Measurements from ENCODE around the gene NOL4L.

The NOL4L gene

DNA sequence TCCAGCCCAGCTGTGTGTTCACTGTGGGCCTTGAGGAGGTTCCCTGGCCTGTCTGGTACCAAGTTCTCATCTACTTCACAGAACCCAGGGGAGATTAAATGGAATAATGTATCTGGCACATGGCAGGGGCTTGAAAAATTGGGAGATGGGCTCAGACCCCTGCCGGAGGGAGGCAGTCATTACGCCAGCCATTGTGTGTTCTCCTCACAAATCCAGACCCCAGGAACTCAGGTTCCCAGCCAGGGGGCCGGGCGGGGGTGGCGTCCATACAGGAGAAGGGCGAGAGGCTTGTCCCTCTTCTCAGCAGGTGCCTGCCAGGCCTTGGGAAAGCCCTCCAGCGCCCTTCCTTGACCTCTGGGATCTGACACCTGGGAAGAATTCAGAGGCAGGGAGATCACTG lies 8.1 kb downstream of the NOL4L start:
- peak; percentile 65 for DNase-seq (ENCODE audit: low spot score)

DNA sequence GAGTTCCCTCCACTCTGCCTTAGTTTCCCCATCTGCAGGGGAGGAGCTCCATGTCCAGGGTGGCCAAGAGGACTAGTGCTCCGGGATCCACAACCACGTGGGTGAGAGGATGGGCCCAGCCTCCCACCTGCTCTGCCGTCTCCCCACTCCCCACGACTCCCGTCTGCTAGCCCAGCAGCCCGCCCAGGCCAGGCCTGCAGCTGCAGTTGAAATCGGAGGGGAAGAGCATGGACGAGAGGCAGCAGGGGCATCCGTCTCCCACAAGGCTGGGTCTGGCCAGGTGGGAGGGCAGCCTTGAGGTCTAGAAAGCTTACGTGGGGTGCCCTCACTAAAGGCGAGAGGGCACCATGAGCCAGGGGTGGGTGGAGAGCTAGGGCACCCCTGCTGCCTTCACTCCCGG lies 8.6 kb downstream of the NOL4L start:
- DNase-seq (ENCODE audit: low spot score): no peak

DNA sequence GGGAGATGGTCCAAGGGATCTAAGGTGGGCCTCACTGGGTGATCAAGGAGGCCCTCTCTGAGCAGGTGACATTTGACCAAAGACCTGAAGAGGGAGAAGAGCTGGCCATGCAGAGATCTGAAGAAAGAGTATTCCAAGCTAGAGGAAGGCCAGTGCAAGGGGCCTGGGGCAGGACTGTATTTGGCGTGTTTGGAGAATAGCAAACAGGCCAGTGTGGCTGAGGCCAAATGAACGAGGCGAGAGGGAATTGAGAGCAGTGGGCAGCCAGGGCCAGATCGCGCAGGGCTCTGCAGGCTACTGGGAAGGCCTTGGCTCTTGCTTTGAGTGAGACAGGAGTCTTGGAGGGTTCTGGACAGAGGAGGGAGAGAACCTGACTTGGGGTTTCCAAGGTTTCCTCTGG lies 9.3 kb downstream of the NOL4L start:
- DNase-seq (ENCODE audit: low spot score): no peak

DNA sequence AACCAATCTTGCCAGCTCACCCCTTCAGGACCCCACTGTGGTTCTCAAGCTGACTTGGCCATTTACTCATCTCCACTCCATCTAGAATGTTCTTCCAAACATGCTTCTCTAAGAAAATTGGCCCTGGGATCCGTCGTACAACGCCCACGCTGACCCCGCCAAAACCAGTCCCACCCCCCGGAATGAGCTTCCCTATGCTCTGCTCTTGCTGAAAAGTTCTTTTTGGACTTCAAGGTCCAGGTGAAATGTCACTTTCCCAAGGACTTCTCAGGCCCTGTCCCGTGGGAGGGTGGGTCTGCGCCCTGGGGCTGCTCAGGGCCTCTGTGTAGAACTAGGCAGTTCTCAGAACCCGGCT lies 9.9 kb downstream of the NOL4L start:
- DNase-seq (ENCODE audit: low spot score): no peak

DNA sequence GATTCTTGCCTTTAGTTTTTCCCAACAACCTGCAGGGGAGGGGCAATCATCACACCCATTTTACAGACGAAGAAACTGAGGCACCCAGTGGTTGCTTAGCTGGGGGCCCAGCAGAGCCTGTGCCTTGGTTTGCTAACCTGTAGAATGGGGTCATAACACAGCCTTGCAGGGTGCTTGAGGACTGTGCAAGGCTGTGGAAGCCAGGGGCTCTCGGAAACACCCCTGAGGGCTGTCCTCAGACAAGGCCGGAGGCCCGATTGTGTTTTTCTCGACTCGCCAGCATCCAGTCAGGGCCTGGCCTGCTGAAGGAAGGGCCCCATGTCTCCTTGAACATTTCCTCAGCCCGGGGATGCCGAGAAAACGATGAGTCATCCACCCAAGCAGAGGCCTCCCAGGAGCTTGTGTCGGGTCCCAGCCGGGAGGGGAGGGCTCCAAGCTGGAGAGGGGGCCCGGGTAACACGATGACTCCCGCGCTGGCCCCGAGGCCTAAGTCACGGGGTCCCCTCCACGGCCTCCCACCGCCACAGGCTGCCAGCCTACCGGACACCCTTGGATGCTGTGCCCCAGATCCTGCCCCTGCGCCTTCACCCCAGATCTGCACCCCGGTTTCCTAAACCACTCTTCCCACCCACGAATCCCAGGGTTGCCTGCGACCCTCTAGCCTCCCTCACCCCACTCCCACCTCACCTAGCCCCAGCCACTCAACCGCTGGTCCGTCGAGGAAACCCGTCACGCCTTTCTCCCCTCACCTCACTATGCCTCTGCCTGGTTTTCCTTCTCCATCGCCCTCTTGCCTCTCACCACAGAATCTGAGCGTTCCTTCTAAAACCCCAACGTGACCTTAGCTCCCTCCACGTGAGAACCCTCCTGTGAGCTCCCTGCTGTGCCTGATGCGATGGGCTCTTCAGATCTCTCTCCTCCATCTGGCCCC lies 10.6 kb downstream of the NOL4L start:
- peak; percentile 41 for DNase-seq (ENCODE audit: low spot score)

DNA sequence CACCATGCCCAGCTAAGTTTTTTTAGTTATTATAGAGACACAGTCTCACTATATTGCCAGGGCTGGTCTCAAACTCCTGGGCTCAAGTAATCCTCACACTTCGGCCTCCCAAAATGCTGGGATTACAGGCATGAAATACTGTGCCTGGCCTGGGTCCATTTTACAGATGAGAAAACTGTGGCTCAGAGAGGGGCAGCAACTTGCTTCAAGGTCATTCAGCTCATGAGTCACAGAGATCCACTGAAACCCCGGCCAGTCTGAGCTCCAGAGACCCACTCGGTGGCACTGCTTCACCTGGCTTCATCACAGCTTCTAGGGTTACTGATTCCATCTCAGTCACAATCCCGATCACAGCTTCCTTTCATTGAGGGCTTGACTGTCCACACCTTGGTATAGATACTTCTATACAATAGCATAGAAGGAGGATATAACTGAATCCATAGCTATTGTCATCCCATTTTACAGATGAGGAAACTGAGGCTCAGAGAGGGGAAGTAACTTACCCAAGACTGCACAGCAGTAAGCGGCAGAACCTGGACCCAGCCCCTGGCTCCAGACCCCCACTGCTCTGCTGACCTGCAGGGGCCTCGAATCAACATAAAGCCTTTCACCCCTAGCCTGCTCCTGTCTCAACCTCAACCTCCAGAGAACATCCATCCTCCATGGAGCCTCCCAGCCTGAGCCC lies 11.8 kb downstream of the NOL4L start:
- no peak for DNase-seq (ENCODE audit: low spot score)

DNA sequence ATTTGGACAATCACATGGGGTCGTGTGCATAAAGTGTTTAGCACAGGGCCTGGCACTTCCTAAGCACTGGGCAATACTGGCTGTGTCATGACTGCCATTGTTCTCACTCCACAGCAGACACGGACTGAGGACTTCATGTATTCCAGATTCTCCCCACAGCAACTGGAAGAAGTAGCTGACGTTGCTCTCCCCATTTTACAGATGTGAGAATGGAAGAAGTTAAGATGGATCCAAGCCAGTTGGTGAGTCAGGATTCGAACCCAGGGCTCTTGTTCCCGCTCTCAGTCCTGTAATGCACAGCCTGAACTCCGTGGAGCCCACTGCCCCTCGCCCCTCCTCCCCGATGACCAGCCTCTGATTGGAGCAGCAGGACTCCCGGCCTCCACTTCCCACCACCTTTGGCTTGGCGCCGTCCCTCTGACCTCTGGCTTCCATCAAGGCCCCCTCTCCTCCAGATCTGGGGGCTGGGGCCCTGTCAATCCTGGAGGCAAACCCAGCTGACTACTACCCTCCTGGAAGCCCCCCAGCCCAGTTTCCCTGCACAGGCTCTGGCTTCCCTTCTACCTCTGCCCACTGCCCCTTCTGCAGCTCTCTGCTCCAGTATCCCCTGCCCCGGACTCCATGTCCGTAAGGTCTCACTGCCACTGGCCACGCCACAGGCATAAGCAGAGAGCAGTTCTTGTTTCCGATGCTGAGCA lies 12.7 kb downstream of the NOL4L start:
- no peak for DNase-seq (ENCODE audit: low spot score)

DNA sequence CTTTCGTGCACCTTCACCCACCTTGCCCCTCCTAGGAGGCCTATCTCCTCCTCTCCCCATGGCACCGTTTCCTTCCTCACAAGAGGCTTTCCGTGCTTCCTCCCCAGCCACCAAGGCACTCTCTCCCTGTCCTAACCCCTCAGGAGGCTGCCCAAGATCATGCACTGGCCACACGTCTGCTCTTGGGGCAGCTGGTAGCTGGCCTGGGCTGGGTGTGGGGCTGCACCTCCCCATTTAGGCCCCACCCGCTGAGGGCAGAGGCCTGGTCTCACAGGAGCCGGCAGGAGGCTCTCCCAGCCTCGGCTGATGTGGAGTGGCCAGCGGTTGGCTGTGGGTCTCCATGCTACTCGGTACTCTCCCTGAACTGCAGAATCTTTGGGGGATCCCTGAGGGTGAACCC lies 13.6 kb downstream of the NOL4L start:
- no peak for DNase-seq (ENCODE audit: low spot score)

DNA sequence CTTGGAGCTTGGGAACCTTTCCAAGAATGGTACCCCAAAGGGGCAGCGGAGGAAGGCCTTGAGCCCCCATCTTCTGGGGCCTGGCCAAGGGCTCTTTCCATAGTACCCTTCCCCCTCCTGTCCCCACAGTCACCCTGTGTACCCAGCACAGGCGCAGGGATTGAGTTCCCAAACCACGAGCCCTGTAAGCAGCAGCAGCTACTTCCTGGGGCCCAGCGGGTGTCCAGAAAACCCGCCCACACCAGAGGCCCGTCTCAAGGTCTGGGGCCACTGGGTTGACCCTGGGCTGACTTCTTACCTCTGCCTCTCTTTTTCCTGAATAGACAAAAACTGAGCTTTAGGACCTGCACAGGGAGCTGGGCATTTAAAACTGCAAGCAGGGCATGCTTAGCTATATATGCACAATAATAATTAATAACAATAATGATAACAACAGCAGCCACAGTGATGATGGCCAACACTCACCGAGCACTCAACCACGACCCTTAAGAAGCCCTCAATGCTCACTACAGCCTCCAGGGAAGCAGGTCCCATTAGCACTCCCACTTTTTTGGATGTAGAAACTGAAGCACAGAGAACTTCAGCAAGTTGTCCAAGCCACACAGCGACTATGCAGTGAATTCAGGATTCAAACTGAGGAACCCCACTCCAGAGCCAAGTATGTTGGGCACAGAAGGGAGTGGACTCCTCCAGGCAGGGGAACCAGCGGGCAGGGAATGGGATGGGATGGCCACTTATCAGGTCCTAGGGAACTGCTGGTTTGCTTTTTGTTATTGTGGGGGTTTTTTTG lies 14.5 kb downstream of the NOL4L start:
- DNase-seq (ENCODE audit: low spot score): no peak

DNA sequence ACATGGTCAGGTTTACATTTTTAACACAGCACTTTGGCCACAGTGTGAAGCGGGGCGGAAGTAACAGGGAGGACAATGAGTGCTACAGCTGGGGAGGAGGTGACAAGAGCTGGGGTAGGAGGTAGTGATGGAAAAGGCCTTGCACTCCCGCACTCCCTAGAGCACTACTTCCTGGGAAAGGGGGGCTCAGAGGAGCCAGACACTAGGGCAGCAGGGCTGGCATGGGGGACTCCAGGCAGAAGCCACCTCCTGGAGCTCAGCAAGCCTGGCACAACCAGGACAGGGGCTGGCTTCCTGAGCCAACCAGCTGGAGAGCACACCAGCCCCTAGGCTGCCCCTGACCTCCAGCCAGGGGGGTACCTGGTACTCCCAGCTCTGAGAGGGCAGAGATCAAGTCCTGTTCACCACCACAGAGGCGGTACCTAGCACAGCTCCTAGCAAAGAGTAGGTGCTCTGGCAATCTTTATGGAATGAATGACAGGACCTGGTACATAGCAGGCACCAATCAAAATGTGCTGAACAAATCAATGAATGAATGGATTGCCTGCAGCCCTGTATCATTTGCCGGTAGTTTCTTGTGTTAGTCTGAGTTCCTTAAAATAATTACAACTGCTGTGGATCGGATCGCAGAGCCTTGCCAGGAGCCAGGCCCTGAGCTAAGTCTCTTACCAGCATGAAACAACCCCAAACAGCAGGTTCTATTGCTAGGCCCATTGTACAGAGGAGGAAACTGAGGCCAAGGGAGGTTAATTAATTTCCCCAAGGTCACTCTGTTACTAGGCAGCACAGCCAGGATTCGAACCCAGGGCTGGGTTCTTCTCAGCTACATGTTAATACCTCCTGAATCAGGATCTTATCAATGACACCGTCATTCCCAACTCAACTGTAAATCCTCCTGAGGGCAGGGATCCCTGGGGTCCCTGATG lies 15.5 kb downstream of the NOL4L start:
- no peak for DNase-seq (ENCODE audit: low spot score)

DNA sequence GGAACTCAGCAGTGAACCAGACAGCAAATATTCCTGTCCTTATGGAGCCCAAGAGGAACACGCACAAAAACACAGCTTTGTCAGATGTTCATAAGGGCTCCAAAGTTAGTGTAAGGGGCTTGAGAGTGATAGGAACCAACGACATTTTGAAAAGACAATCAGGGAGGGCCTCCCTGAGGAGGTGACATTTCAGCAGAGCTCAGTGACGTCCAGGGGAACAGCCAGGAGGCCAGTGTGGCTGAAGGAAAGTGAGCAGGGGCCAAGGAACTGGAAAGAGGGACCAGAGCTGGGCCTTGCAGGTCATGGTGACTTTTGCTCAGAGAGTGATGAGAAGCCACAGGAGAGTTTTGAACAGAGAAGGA lies 16.1 kb downstream of the NOL4L start:
- no peak for DNase-seq (ENCODE audit: low spot score)

DNA sequence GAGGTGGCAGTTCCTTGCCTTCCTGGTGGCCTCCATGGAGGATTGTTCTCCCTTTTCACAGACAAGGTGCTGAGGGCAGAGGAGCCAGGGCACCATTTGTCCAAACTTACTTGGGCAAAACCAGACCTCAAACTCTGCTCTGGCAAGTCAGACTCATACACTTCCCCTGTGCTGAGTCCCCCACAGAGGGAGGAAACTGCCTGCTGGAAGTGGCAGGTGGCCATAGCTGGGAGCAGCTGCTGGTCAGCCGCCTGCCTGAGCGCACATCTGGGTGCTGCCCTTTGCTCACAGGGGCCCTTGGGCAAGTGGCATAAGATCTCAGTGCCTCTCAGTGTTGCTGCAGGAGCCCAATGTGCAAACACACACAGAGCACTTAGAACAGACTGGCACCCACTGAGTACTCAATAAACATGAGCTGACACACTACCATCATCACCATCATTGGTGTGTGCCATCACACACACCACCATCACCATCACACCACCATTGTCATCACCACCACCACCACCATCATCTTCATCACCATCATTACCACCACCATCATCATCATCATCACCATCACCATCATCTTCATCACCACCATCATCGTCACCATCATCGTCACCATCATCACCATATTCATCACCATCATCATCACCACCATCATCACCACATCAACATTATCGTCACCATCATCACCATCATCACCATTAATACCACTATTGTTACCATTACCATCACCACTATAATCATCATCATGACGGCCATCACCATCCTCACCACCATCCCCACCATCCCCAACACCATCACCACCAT lies 17.6 kb downstream of the NOL4L start:
- DNase-seq (ENCODE audit: low spot score): no peak

DNA sequence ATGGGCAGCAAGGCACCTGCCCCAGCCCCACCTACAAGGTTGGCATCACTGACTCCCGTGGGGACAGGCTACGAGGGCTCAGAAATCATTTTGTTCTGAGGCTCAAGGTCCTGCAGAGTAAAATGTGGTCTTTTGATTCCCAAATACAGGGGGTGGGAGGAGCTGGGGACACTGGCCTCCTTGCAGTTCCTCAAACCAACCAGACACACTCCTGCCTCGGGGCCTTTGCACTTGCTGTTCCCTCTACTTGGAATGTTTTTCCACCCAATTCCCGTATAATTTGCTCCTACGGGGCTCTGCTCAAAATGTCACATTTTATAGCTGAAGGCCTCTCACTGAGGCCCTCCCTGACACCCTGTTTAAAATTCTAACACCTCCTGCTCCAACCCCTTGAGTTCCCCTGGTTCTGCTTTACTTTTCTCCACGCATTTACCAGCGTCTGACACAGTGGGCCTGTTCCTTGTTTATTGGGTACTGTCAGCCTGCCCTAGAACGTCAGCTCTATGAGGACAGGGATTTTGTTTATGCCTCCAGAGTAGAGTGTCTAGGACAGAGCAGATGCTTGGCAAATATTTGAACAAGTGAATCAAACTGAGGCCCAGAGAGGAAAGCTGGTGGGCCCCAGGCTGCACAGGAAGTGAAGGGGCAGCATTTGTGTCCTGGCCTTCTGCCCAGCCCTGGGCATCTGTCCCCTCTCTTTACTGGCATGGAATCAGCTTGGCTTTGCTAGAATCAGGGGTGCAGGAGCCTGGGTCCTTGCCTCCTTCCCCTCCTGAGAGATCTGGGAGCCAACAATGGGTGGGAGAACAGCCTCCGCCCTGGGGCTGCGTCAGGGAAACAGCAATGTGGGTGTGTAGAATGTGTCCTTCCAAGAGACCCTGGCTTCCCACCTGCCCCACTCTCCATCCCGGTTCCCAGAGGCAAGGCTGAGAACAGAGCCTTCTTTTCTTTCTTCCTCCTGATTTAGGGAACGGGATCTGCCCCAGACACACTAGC lies 18.5 kb downstream of the NOL4L start:
- no peak for DNase-seq (ENCODE audit: low spot score)

DNA sequence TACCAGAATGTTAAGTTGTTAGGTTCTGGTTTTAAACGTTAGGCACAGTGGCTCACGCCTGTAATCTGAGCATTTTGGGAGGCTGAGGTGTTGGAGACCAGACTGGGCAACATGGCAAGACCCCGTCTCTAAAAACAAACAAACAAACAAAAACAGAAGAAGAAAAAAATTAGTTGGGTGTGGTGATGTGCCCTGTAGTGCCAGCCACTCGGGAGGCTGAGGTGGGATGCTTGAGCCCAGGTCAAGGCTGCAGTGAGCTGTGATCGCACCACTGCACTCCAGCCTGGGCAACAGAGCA lies 19.4 kb downstream of the NOL4L start:
- no peak for DNase-seq (ENCODE audit: low spot score)

DNA sequence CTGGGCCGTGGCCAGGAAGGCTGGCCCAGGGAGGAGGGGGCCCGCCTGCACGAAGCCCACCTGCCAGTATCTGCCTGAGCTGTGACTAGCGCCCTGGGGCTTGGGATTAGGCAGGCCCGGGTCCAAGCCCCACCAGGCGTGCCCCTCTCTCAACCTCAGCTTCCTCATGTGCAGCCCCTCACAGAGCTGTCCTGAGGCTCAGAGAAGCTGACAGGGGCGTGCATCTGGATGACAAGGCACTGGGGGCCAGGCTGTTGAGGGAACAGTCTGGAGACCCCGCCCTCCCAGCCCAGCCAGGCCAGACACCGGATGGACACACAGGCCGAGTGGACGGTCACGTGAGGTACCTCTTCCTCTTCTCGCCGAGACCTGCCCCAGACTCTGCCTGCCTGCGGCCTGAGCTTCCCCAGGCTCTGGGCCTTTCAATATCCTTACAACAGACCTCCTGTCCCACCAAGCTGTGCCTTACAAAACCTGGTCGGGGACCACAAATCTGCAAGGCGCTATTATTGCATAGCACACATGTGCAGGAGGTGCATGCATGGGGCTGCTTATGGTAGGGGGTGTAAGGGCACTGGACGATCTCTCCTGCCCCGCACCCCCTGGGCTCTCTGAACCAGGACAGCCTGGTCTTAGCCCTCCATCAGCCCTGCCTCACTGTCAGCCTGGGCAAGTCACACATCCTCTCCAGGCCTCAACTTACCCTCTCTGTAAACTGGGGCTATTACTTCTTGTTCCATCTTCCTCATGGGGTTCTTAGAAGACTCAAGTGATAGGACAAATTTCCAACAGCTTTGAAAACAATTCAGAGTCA lies 20.0 kb downstream of the NOL4L start:
- DNase-seq (ENCODE audit: low spot score): peak; percentile 52

DNA sequence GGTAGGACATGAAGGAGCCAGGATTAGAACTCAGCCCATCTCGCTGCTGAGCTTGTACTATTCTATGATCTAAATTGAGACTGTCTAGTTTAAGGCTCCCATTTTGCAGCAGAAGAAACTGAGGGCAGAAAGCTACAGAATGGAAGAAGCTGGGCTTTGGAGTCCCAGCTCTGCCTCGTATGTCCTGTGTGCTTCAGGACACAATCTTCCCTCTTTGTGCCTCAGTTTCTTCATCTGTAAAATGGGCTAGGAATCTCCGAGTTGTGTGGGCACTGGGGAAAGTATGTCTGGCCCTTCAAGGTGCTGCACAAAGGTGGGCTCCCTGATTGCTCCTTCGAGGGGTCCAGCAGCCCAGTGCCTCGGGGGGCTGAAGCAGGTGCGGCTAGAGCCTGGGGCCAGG lies 20.7 kb downstream of the NOL4L start:
- no peak for DNase-seq (ENCODE audit: low spot score)

DNA sequence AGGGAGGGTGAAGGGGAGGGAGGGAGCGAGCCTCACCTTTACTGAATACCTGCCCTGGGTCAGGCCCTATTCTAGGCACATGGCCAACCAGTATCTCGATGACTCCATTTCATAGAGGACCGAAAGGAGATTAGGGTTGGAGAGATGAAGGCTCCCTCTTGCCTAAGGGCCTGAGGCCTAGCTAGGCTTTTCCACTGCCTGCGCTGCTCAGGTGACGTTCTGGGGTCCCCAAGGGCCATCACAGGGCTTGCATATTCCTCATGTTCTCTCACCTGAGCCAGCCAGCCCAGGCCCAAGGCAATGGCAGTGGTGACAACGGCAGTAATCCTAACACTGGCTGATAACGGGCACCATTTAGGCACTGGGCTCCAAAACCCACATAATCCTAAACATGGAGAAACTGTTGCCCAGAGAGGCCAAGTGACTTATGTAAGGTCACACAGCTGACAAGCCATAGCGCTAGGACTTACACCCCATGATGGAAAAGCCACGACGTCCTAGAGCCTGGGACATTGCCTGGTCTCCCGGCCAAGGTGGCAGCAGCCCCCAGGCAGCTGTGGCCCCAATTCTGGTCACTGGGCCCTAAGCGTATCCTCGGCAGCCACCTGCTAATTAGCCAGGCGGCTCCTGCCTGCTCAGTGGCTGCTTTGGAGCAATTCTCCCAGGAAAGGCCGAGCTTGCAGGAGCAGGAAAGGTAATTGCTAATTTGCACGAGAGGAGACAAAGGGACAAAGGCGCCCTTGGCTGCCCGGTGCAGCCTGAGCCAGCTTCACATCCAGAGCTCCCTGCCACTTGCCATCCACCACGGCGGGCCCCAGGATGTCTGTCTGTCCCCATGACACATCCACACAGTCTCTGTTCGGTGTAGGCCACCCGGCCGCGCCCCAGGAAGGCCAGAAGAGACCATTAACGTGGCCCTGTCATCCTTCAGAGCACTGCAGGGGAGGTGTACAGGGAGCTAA lies 21.5 kb downstream of the NOL4L start:
- no peak for DNase-seq (ENCODE audit: low spot score)
